GM19467 (cell line): ENCODE data around the gene MPND.

ENCODE experiments used
- ATAC-seq: cut with Tn5 transposase; IDR thresholded peaks from one replicate; pipeline ENCODE4 v1.9.1; 2021; ENCODE audit warnings: mild to moderate bottlenecking, moderate library complexity; ENCODE audit not compliant: unreplicated experiment

Gene MPND

GRCh38 chr19:4376028-4376670 lies 32.8 kb downstream of the MPND start:
- no peak for ATAC-seq

GRCh38 chr19:4376671-4376990 lies 33.3 kb downstream of the MPND start:
- no peak for ATAC-seq

GRCh38 chr19:4376991-4377781 lies 33.8 kb downstream of the MPND start:
- ATAC-seq = no peak

GRCh38 chr19:4378886-4379285 lies 35.5 kb downstream of the MPND start:
- ATAC-seq = no peak

- ATAC-seq = no peak
These were observed 36.3 kb downstream of the MPND start for GRCh38 chr19:4379383-4380253.

GRCh38 chr19:4380254-4380727 lies 36.9 kb downstream of the MPND start:
- ATAC-seq = no peak

GRCh38 chr19:4385291-4386040 lies 42.1 kb downstream of the MPND start:
- no peak for ATAC-seq

- no peak for ATAC-seq
These were observed 42.9 kb downstream of the MPND start for GRCh38 chr19:4386041-4386782.

- no peak for ATAC-seq
These were observed 45.1 kb downstream of the MPND start for GRCh38 chr19:4388337-4389063.

GRCh38 chr19:4389064-4389375 lies 45.7 kb downstream of the MPND start:
- ATAC-seq = no peak

- no peak for ATAC-seq
These were observed 46.2 kb downstream of the MPND start for GRCh38 chr19:4389511-4390016.

- no peak for ATAC-seq
These were observed 46.7 kb downstream of the MPND start for GRCh38 chr19:4390017-4390566.

- ATAC-seq = no peak
These were observed 47.4 kb downstream of the MPND start for GRCh38 chr19:4390567-4391305.

GRCh38 chr19:4391306-4391693 lies 47.9 kb downstream of the MPND start:
- ATAC-seq = no peak

GRCh38 chr19:4391701-4392483 lies 48.5 kb downstream of the MPND start:
- ATAC-seq = no peak

GRCh38 chr19:4393947-4394590 lies 50.7 kb downstream of the MPND start:
- no peak for ATAC-seq
